NOMO-1 (cell line): ENCODE measurements around the gene PCDHA8.
"Not testable (repeated sequence)": the region's sequence is repeated elsewhere in the genome, so short reads cannot be mapped to it uniquely, and the experiment has no call there.

ENCODE experiments used
- DNase-seq, 2 experiments: peaks; one replicate each; lab custom pipeline; 2025; ENCODE audit not compliant: unreplicated experiment in 2 of 2; lab: John Stamatoyannopoulos, UW

PCDHA8 gene

GRCh38 chr5:140840978-140841962 is at the start of gene PCDHA8:
TSS of gene PCDHA8 (plus strand) at chr5:140841187. CDS start at chr5:140841322, 135 bp downstream.
- DNase-seq, result no peak

- no peak for DNase-seq
Observed at GRCh38 chr5:140794595-140795258, 46.3 kb upstream of the PCDHA8 start, which contains the start of gene PCDHA2. TSS of gene PCDHA2 (plus strand) at chr5:140794852.

GRCh38 chr5:140795259-140795641 is 45.7 kb upstream of the PCDHA8 start:
- DNase-seq, result no peak

- DNase-seq, result not testable (repeated sequence)
Observed at GRCh38 chr5:140796072-140796717, 44.8 kb upstream of the PCDHA8 start.

- no peak for DNase-seq
Observed at GRCh38 chr5:140796718-140797095, 44.3 kb upstream of the PCDHA8 start.

- no peak for DNase-seq
Observed at GRCh38 chr5:140800816-140801493, 40.0 kb upstream of the PCDHA8 start, which contains the start of gene PCDHA3. TSS of gene PCDHA3 (plus strand) at chr5:140801057.

- no peak for DNase-seq
Observed at GRCh38 chr5:140801494-140801841, 39.5 kb upstream of the PCDHA8 start.

- not testable (repeated sequence) for DNase-seq
Observed at GRCh38 chr5:140802381-140802780, 38.6 kb upstream of the PCDHA8 start.

GRCh38 chr5:140802781-140803271 is 38.2 kb upstream of the PCDHA8 start:
- no peak for DNase-seq

GRCh38 chr5:140806834-140807775 is 33.9 kb upstream of the PCDHA8 start, which contains the start of gene PCDHA4:
TSS of gene PCDHA4 (plus strand) at chr5:140807068.
- DNase-seq, result no peak

- not testable (repeated sequence) for DNase-seq
Observed at GRCh38 chr5:140808241-140808888, 32.6 kb upstream of the PCDHA8 start.

GRCh38 chr5:140808889-140809291 is 32.1 kb upstream of the PCDHA8 start:
- DNase-seq, result no peak

GRCh38 chr5:140821375-140822280 is 19.4 kb upstream of the PCDHA8 start, which contains the start of gene PCDHA5:
TSS of gene PCDHA5 (plus strand) at chr5:140821613.
- no peak for DNase-seq

GRCh38 chr5:140822281-140822629 is 18.7 kb upstream of the PCDHA8 start:
- DNase-seq, result no peak

GRCh38 chr5:140822969-140823368 is 18.0 kb upstream of the PCDHA8 start:
- DNase-seq, result not testable (repeated sequence)

- DNase-seq, result no peak
Observed at GRCh38 chr5:140823475-140823874, 17.5 kb upstream of the PCDHA8 start.

GRCh38 chr5:140827704-140828361 is 13.2 kb upstream of the PCDHA8 start, which contains the start of gene PCDHA6:
TSS of gene PCDHA6 (plus strand) at chr5:140827960. CDS start at chr5:140828092, 132 bp downstream.
- no peak for DNase-seq
